Parathyroid adenoma (tissue), 2 donors: ENCODE data around the gene MUC21.

Source experiments
- H2AFZ ChIP-seq: fragments of 300-600 bp; sonication (generic); one replicate; pipeline ENCODE4 v1.7.0; 2017; ENCODE audit warnings: antibody characterized with exemption, mild to moderate bottlenecking
- H3K27ac ChIP-seq: fragments of 300-600 bp; sonication (generic); one replicate; pipeline ENCODE4 v1.7.0; 2017
- H3K27me3 ChIP-seq: fragments of 300-600 bp; sonication (generic); one replicate; pipeline ENCODE4 v1.7.0; 2017; ENCODE audit warnings: low read length; ENCODE audit not compliant: control insufficient read depth, insufficient read depth
- H3K36me3 ChIP-seq: fragments of 300-600 bp; sonication (generic); one replicate; pipeline ENCODE4 v1.7.0; 2017; ENCODE audit warnings: low read length; ENCODE audit not compliant: control insufficient read depth, insufficient read depth
- H3K4me1 ChIP-seq: fragments of 300-600 bp; sonication (generic); one replicate; pipeline ENCODE4 v1.7.0; 2017; ENCODE audit warnings: control low read depth
- H3K4me2 ChIP-seq: fragments of 300-600 bp; sonication (generic); one replicate; pipeline ENCODE4 v1.7.0; 2017; ENCODE audit warnings: low read length
- H3K4me3 ChIP-seq: fragments of 300-600 bp; sonication (generic); one replicate; pipeline ENCODE4 v1.7.0; 2017; ENCODE audit warnings: low read depth, low read length
- H3K79me2 ChIP-seq: fragments of 300-600 bp; sonication (generic); one replicate; pipeline ENCODE4 v1.7.0; 2017; ENCODE audit warnings: control low read depth
- H3K9ac ChIP-seq: fragments of 300-600 bp; sonication (generic); one replicate; pipeline ENCODE4 v1.7.0; 2017; ENCODE audit warnings: mild to moderate bottlenecking
- H3K9me3 ChIP-seq: fragments of 300-600 bp; sonication (generic); one replicate; pipeline ENCODE4 v1.7.0; 2017; ENCODE audit warnings: low read length; ENCODE audit not compliant: control insufficient read depth
- TF ChIP-seq, protein P1 (sequence below): fragments of 300-600 bp; sonication (generic); IDR thresholded peaks from one replicate; pipeline ENCODE4 v1.7.0; 2017; ENCODE audit warnings: antibody characterized with exemption, mild to moderate bottlenecking
- donor health status: primary hyperparathyroidism.

The MUC21 gene

GRCh38 chr6:30983439-30983838, at the start of gene MUC21:
Gene MUC21 (plus strand): TSS chr6:30983718. CDS start chr6:30983959, 241 bp downstream.
- no peaks in the 10 kb centered on the region for H3K27me3 ChIP-seq
- H3K4me1 ChIP-seq, result peaks cover 7% of the 10 kb centered on the region
- H3K27ac ChIP-seq, result peak within 1 kb of the TSS; percentile 45
- no peaks in the 10 kb centered on the region for H3K36me3 ChIP-seq
- H3K4me2 ChIP-seq, result no peak within 1 kb of the TSS
- H3K79me2 ChIP-seq, result no peaks in the 10 kb centered on the region
- H2AFZ ChIP-seq, result peak within 1 kb of the TSS; percentile 78
- H3K9ac ChIP-seq, result no peak within 1 kb of the TSS
- no peaks in the 10 kb centered on the region for H3K9me3 ChIP-seq
- H3K4me3 ChIP-seq, result peak within 1 kb of the TSS; percentile 41
- TF ChIP-seq, protein P1, sequence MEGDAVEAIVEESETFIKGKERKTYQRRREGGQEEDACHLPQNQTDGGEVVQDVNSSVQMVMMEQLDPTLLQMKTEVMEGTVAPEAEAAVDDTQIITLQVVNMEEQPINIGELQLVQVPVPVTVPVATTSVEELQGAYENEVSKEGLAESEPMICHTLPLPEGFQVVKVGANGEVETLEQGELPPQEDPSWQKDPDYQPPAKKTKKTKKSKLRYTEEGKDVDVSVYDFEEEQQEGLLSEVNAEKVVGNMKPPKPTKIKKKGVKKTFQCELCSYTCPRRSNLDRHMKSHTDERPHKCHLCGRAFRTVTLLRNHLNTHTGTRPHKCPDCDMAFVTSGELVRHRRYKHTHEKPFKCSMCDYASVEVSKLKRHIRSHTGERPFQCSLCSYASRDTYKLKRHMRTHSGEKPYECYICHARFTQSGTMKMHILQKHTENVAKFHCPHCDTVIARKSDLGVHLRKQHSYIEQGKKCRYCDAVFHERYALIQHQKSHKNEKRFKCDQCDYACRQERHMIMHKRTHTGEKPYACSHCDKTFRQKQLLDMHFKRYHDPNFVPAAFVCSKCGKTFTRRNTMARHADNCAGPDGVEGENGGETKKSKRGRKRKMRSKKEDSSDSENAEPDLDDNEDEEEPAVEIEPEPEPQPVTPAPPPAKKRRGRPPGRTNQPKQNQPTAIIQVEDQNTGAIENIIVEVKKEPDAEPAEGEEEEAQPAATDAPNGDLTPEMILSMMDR, result no peak

GRCh38 chr6:30935018-30935417, 48.5 kb upstream of the MUC21 start:
- H3K4me1 ChIP-seq, result no peaks in the 10 kb centered on the region
- H3K9me3 ChIP-seq, result no peaks in the 10 kb centered on the region
- H3K9ac ChIP-seq, result no peak overlapping the region
- TF ChIP-seq, protein P1, result no peak
- no peaks in the 10 kb centered on the region for H3K27me3 ChIP-seq
- H3K4me3 ChIP-seq, result no peak overlapping the region
- H3K27ac ChIP-seq, result no peak overlapping the region
- no peaks in the 10 kb centered on the region for H3K36me3 ChIP-seq
- no peak overlapping the region for H3K4me2 ChIP-seq
- no peaks in the 10 kb centered on the region for H3K79me2 ChIP-seq
- H2AFZ ChIP-seq, result no peak overlapping the region

GRCh38 chr6:30937265-30937664, 46.3 kb upstream of the MUC21 start:
- H3K9ac ChIP-seq, result no peak overlapping the region
- TF ChIP-seq, protein P1, result no peak
- no peaks in the 10 kb centered on the region for H3K9me3 ChIP-seq
- H3K36me3 ChIP-seq, result no peaks in the 10 kb centered on the region
- H3K27ac ChIP-seq, result no peak overlapping the region
- H2AFZ ChIP-seq, result no peak overlapping the region
- H3K27me3 ChIP-seq, result no peaks in the 10 kb centered on the region
- H3K4me1 ChIP-seq, result peaks cover 1% of the 10 kb centered on the region
- no peak overlapping the region for H3K4me2 ChIP-seq
- H3K4me3 ChIP-seq, result no peak overlapping the region
- no peaks in the 10 kb centered on the region for H3K79me2 ChIP-seq

DNA sequence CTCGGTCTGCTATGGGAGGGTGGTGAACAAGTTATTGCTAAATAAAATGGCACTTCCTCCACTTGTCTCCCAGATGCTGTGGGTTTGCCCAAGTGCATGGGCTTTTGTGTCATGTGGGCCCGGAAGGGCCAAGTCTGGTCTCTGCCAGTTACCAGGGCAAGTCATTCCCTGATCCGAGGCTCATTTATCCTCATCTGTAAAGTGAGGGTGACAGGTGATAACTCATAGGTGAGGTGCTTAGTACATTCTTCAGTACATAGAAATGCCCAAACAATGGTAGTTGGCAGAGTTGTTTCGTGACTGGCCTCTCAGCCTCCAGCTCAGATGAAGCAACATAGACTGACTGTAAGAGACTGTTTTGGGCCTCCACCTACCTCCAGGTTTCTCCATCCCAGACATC, 44.8 kb upstream of the MUC21 start:
- Histone ChIP-seq H3K9me3 (no peaks in the 10 kb centered on the region), H3K27ac (no peak overlapping the region), H3K4me3 (no peak overlapping the region), H3K4me1 (peaks cover 4% of the 10 kb centered on the region), H3K36me3 (no peaks in the 10 kb centered on the region), H3K9ac (no peak overlapping the region), H3K27me3 (no peaks in the 10 kb centered on the region), H2AFZ (no peak overlapping the region), H3K4me2 (no peak overlapping the region), H3K79me2 (no peaks in the 10 kb centered on the region)
- TF ChIP-seq, protein P1, result no peak

DNA sequence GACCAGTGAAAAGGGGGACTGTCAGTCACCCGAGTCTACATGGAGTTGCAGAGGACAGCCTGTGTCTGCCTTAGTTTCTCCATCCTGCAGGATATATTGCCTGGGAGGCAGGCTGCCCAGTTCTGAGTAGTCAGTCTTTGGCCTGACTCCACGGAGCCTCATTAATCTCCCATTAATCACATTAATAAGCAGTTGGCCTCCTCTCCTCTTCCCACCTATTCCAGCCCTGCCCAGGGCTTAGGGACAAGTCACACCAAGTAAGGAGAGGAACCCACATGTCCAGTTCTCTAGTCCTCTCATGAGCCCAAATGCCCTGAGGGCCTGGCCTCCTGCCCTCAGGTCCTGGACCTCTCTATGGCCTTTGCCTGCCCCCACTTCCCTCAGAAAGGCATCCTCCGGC, 44.0 kb upstream of the MUC21 start:
- no peaks in the 10 kb centered on the region for H3K27me3 ChIP-seq
- TF ChIP-seq, protein P1, result no peak
- H3K36me3 ChIP-seq, result no peaks in the 10 kb centered on the region

More for the DNA sequence above, 44.0 kb upstream of the MUC21 start:
- no peaks in the 10 kb centered on the region for H3K79me2 ChIP-seq
- no peak overlapping the region for H2AFZ ChIP-seq
- H3K9ac ChIP-seq, result no peak overlapping the region
- H3K4me2 ChIP-seq, result no peak overlapping the region
- no peak overlapping the region for H3K4me3 ChIP-seq
- peaks cover 4% of the 10 kb centered on the region for H3K4me1 ChIP-seq
- H3K9me3 ChIP-seq, result no peaks in the 10 kb centered on the region
- no peak overlapping the region for H3K27ac ChIP-seq
